ENCODE measurements around the gene KATNA1.

KATNA1 gene

DNA sequence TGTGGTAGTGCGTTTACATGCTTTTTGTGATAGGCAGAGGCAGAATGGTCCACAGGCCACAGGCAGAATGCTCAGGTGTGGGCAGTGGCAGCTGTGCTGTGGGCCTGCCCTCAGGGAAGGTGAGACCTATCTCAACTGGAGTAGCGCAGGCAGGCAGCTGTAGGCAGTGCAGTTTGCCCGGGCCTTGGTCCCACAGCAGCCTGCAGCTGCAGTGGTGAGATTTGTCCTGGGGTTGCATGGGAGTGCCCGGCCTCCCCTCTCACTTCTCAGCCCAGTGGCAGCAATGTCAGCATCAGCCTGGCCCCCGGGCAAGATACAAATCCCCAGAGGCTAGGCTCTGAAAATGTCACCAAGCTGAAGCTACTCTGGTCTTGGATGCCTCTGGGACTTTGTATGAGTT, 96.6 kb downstream of the KATNA1 start:
- in situ Hi-C loops (cut with MboI; ENCODE audit: low pct_unique_long_range_greater_than_20kb, low sequenced_read_pairs), result no loop called here
- DNase-seq, result no peak

GRCh38 chr6:149545754-149546471, 102.6 kb downstream of the KATNA1 start, which contains the start of gene PPIL4:
PPIL4 (minus strand) TSS chr6:149546043; CDS start chr6:149546005, 38 bp downstream.
- peak; percentile 96 for DNase-seq
- in situ Hi-C loops (cut with MboI; ENCODE audit: low pct_unique_long_range_greater_than_20kb, low sequenced_read_pairs), result no loop called here

- DNase-seq, result peak; percentile 81
- in situ Hi-C loops (cut with MboI; ENCODE audit: low pct_unique_long_range_greater_than_20kb, low sequenced_read_pairs), result no loop called here
Measured at GRCh38 chr6:149545258-149545753, 103.2 kb downstream of the KATNA1 start.

All from KBM-7 (cell line).